H9 (cell line): ENCODE results near the gene CHST5. TPM values are rescaled to one million over a fixed set of nuclear protein-coding genes. Genes with fewer than 3 reads are reported as not detected.

Experiments used
- DNase-seq: peaks from one replicate; pipeline ENCODE4 v3.0.0-alpha.2; 2017
- H2AFZ ChIP-seq: one replicate; pipeline ENCODE4 v1.6.1; 2013; ENCODE audit warnings: mild to moderate bottlenecking, low read length, control low read depth, moderate library complexity
- H2AK5ac ChIP-seq: 2 replicates; pipeline ENCODE4 v1.6.1; 2013; ENCODE audit warnings: low read length, control low read depth, mixed read lengths; ENCODE audit not compliant: insufficient read length
- H2BK120ac ChIP-seq: one replicate; pipeline ENCODE4 v1.6.1; 2013; ENCODE audit warnings: low read depth, mild to moderate bottlenecking, low read length, control low read depth, inconsistent platforms; ENCODE audit not compliant: poor library complexity, severe bottlenecking
- H2BK12ac ChIP-seq: 2 replicates; pipeline ENCODE4 v1.6.1; 2013; ENCODE audit warnings: low read length, control low read depth, mixed read lengths, low read depth; ENCODE audit not compliant: insufficient read length
- H2BK15ac ChIP-seq: 2 replicates; pipeline ENCODE4 v1.6.1; 2013; ENCODE audit warnings: low read depth, low read length, control low read depth
- H2BK20ac ChIP-seq: one replicate; pipeline ENCODE4 v1.6.1; 2013; ENCODE audit warnings: low read depth, mild to moderate bottlenecking, low read length, control low read depth, inconsistent platforms; ENCODE audit not compliant: poor library complexity, severe bottlenecking
- H2BK5ac ChIP-seq: 2 replicates; pipeline ENCODE4 v1.6.1; 2013; ENCODE audit warnings: low read length, control low read depth, mixed read lengths; ENCODE audit not compliant: insufficient read length
- H3K14ac ChIP-seq: 2 replicates; pipeline ENCODE4 v1.6.1; 2013; ENCODE audit warnings: low read length, control low read depth; ENCODE audit not compliant: insufficient read depth
- H3K18ac ChIP-seq: 2 replicates; pipeline ENCODE4 v1.6.1; 2013; ENCODE audit warnings: low read depth, mild to moderate bottlenecking, mixed read lengths, low read length, control low read depth; ENCODE audit not compliant: insufficient read length
- H3K23ac ChIP-seq: 2 replicates; pipeline ENCODE4 v1.6.1; 2013; ENCODE audit warnings: low read length, control low read depth, mixed read lengths, low read depth; ENCODE audit not compliant: insufficient read length
- H3K23me2 ChIP-seq: 2 replicates; pipeline ENCODE4 v1.6.1; 2013; ENCODE audit warnings: low read depth, mild to moderate bottlenecking, mixed read lengths, low read length, control low read depth; ENCODE audit not compliant: insufficient read length, poor library complexity, severe bottlenecking
- H3K27ac ChIP-seq: 2 replicates; pipeline ENCODE4 v1.5.1; 2013; ENCODE audit warnings: low read length, control low read depth, mixed read lengths, low read depth; ENCODE audit not compliant: insufficient read length
- H3K27me3 ChIP-seq: 2 replicates; pipeline ENCODE4 v1.6.1; 2013; ENCODE audit warnings: low read length, control low read depth, inconsistent platforms; ENCODE audit not compliant: insufficient read depth
- H3K4ac ChIP-seq: 2 replicates; pipeline ENCODE4 v1.6.1; 2013; ENCODE audit warnings: low read depth, mild to moderate bottlenecking, control low read depth, inconsistent platforms, low read length, moderate library complexity
- H3K4me1 ChIP-seq: 2 replicates; pipeline ENCODE4 v1.6.1; 2013; ENCODE audit warnings: low read length, control low read depth, inconsistent platforms; ENCODE audit not compliant: insufficient read depth
- H3K4me2 ChIP-seq: 2 replicates; pipeline ENCODE4 v1.6.1; 2013; ENCODE audit warnings: low read length, control low read depth, mixed read lengths; ENCODE audit not compliant: insufficient read length, insufficient read depth
- H3K56ac ChIP-seq: 2 replicates; pipeline ENCODE4 v1.6.1; 2013; ENCODE audit warnings: low read depth, mild to moderate bottlenecking, mixed read lengths, low read length, control low read depth; ENCODE audit not compliant: insufficient read length
- H3K79me1 ChIP-seq: 2 replicates; pipeline ENCODE4 v1.6.1; 2013; ENCODE audit warnings: low read depth, mild to moderate bottlenecking, moderate library complexity, low read length, control low read depth, inconsistent platforms; ENCODE audit not compliant: insufficient read depth, poor library complexity, severe bottlenecking
- H3K79me2 ChIP-seq: 2 replicates; pipeline ENCODE4 v1.6.1; 2013; ENCODE audit warnings: low read length, control low read depth, inconsistent platforms; ENCODE audit not compliant: insufficient read depth
- H3K9ac ChIP-seq: 2 replicates; pipeline ENCODE4 v1.6.1; 2013; ENCODE audit warnings: low read length, control low read depth, mixed read lengths; ENCODE audit not compliant: insufficient read length; ENCODE audit errors: extremely low read depth
- H3K9me3 ChIP-seq: one replicate; pipeline ENCODE4 v1.6.1; 2013; ENCODE audit warnings: low read depth, low read length, inconsistent platforms; ENCODE audit not compliant: control insufficient read depth
- H3T11ph ChIP-seq: one replicate; pipeline ENCODE4 v1.6.1; 2013; ENCODE audit warnings: mild to moderate bottlenecking, low read length, control low read depth, inconsistent platforms
- H4K20me1 ChIP-seq: one replicate; pipeline ENCODE4 v1.6.1; 2013; ENCODE audit not compliant: control insufficient read depth, insufficient read length, insufficient read depth
- H4K5ac ChIP-seq: 2 replicates; pipeline ENCODE4 v1.6.1; 2013; ENCODE audit warnings: low read depth, mild to moderate bottlenecking, mixed read lengths, low read length, control low read depth; ENCODE audit not compliant: insufficient read length
- H4K8ac ChIP-seq: replicated peaks from 2 replicates; pipeline ENCODE4 v1.6.1; 2013; ENCODE audit warnings: low read length, control low read depth, mixed read lengths, low read depth; ENCODE audit not compliant: insufficient read length
- H4K91ac ChIP-seq: 2 replicates; pipeline ENCODE4 v1.6.1; 2013; ENCODE audit warnings: low read depth, mild to moderate bottlenecking, moderate library complexity, mixed read lengths, low read length, control low read depth; ENCODE audit not compliant: insufficient read length
- H3K27ac Mint-ChIP-seq, 3 experiments: 2 replicates in 2 of 3; 3 replicates in 1 of 3; pipeline ENCODE4 v1.8.0; 2020 to 2021; ENCODE audit warnings: mixed read lengths in 3 of 3, mild to moderate bottlenecking in 1 of 3, moderate library complexity in 1 of 3
- H3K27me3 Mint-ChIP-seq: 2 replicates; pipeline ENCODE4 v1.8.0; 2021; ENCODE audit warnings: low read depth, mild to moderate bottlenecking, moderate library complexity, mixed read lengths
- H3K36me3 Mint-ChIP-seq, 3 experiments: 2 replicates in 2 of 3; 3 replicates in 1 of 3; pipeline ENCODE4 v1.8.0; 2020 to 2021; ENCODE audit warnings: low read depth in 3 of 3, mixed read lengths in 3 of 3; ENCODE audit not compliant: insufficient read depth in 1 of 3
- H3K4me1 Mint-ChIP-seq, 2 experiments: 2 replicates each; pipeline ENCODE4 v1.8.0; 2020; ENCODE audit warnings: mixed read lengths in 2 of 2
- H3K4me3 Mint-ChIP-seq, 2 experiments: 2 replicates in 1 of 2; 3 replicates in 1 of 2; pipeline ENCODE4 v1.8.0; 2020 to 2021; ENCODE audit warnings: mild to moderate bottlenecking in 2 of 2, mixed read lengths in 2 of 2, moderate library complexity in 1 of 2
- H3K9me3 Mint-ChIP-seq, 2 experiments: 2 replicates in 1 of 2; 3 replicates in 1 of 2; pipeline ENCODE4 v1.8.0; 2020; ENCODE audit warnings: mild to moderate bottlenecking in 2 of 2, mixed read lengths in 2 of 2, moderate library complexity in 1 of 2
- CTCF ChIP-seq: fragments of 200-600 bp; sonication (generic); conservative IDR thresholded peaks from 3 replicates; pipeline ENCODE4 v1.8.0; 2021; ENCODE audit warnings: antibody characterized with exemption, mild to moderate bottlenecking
- WGBS: extraction: QIAGEN DNeasy Blood & Tissue Kit; methylation state at CpG from one replicate; pipeline ENCODE4 v1.1.7; 2013; ENCODE audit warnings: missing lambda C conversion rate, low lambda C conversion rate, mixed read lengths; ENCODE audit not compliant: insufficient read length; ENCODE audit errors: extremely low coverage; 5-methylcytosine and 5-hydroxymethylcytosine counted together
- total RNA-seq: library from RNA; stranded (reverse); gene quantifications from 2 replicates; pipeline ENCODE4 v1.2.1, GENCODE V29; 2021

Gene CHST5
- total RNA-seq, 1 experiment from 2014 or later, result not detected

GRCh38 chr16:75534560-75535205 lies 1.2 kb downstream of the CHST5 start:
- Mint-ChIP-seq H3K27me3 (no peaks in the 10 kb centered on the region; the same call in 1 of the 2 replicates), H3K4me1 (peaks cover 13 to 14% of the 10 kb centered on the region in 2 experiments), H3K27ac (no peak overlapping the region), H3K4me3 (no peak overlapping the region), H3K9me3 (no peaks in the 10 kb centered on the region), H3K36me3 (peaks cover 0 to 3% (median 0%) of the 10 kb centered on the region in 3 experiments; a peak in 1 of 7 replicates)
- no peak overlapping the region for H2AFZ ChIP-seq
- H3T11ph ChIP-seq, result no peak overlapping the region
- no peak overlapping the region for H4K8ac ChIP-seq
- no peak overlapping the region for H2AK5ac ChIP-seq
- no peak overlapping the region for H2BK120ac ChIP-seq
- H2BK5ac ChIP-seq, result no peak overlapping the region
- H3K27me3 ChIP-seq, result no peaks in the 10 kb centered on the region
- H2BK15ac ChIP-seq, result no peak overlapping the region
- DNase-seq, result no peak
- no peak overlapping the region for H2BK12ac ChIP-seq
- H3K23me2 ChIP-seq, result no peaks in the 10 kb centered on the region
- H3K79me1 ChIP-seq, result no peaks in the 10 kb centered on the region
- H4K91ac ChIP-seq, result no peak overlapping the region
- no peaks in the 10 kb centered on the region for H4K20me1 ChIP-seq
- H3K4me2 ChIP-seq, result no peak overlapping the region
- no peak overlapping the region for H3K23ac ChIP-seq
- no peaks in the 10 kb centered on the region for H3K4me1 ChIP-seq
- H4K5ac ChIP-seq, result no peak overlapping the region
- H3K56ac ChIP-seq, result no peak overlapping the region
- no peaks in the 10 kb centered on the region for H3K79me2 ChIP-seq
- no peak overlapping the region; the same call in 1 of the 2 replicates for H3K14ac ChIP-seq
- no peak overlapping the region for H3K27ac ChIP-seq
- no CpG with 5 or more reads among the region's 19 CpGs for WGBS
- no peaks in the 10 kb centered on the region for H3K9me3 ChIP-seq
- H3K4ac ChIP-seq, result no peak overlapping the region
- no peak for TF ChIP-seq CTCF
- H3K9ac ChIP-seq, result no peak overlapping the region
- no peak overlapping the region for H3K18ac ChIP-seq
- H2BK20ac ChIP-seq, result no peak overlapping the region
